ENCODE results near the gene ETS1. TPM values are rescaled to one million over a fixed set of nuclear protein-coding genes. Genes with fewer than 3 reads are reported as not detected.

The ETS1 gene
- total RNA-seq, 2 experiments from 2014 or later = 579 to 590 TPM

DNA sequence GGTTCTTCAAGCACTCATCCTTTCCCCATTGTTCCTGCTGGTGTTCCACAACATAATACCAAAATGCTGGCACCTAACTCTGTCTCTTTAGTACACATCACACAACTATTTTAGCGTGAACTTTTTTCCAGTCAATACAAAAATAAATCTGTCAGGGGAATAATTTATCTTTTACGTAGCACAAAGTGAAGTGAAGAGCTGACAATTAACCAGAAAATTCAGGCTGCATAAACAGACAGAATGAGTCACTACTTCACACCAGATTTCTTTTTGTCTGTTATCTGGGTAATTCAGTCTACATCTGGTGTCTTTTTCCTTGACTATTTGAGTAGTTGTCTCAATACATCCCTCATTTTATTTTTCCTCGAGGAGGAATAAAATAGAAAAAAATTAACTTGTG is 7.9 kb upstream of the ETS1 start:
- CTCF ChIA-PET = interaction anchor here (1.0 kb wide), 1 partner anchor 12 kb away, joined by 3 read pairs; no protein-coding TSS in a partner anchor
- POLR2A ChIA-PET = no interaction called here
- intact Hi-C loops (cut with DNase I, micrococcal nuclease) = no loop called here

DNA sequence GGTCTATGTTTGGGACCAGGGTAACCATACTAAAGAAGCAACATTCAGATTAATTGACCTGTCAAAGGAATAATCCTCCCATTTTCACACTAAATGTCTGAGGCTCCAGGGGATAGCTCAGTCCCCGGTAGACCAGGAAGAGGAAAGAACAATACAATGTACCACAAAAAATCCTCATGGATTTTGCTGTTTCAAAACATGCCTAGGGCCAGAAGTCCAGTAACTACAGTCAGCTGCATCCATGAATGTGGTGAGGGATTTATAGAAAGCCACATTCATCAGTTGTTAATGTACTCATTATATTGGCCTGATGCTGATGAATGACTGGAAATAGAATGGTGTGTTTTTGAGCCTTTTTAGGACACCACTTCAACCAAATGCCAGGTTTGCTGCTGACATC is 6.9 kb upstream of the ETS1 start:
- Mint-ChIP-seq H3K4me1 (ENCODE audit: low read depth) (peaks cover 15% of the 10 kb centered on the region), H3K9me3 (no peaks in the 10 kb centered on the region), H3K27ac (no peak overlapping the region), H3K27me3 (no peaks in the 10 kb centered on the region), H3K4me3 (no peak overlapping the region), H3K36me3 (ENCODE audit: low read depth) (no peaks in the 10 kb centered on the region)
- H3K27me3 ChIP-seq (ENCODE audit: control insufficient read depth in 1 of 2, insufficient read depth in 2 of 2, low read length in 2 of 2) = no peaks in the 10 kb centered on the region
- no peaks in the 10 kb centered on the region for H3K4me1 ChIP-seq (ENCODE audit: insufficient read depth, low read length)
- ChIA-PET POLR2A (no interaction called here), CTCF (no interaction called here)
- H3K36me3 ChIP-seq (ENCODE audit: insufficient read depth, low read length) = no peaks in the 10 kb centered on the region
- no peak for DNase-seq
- no peaks in the 10 kb centered on the region for H3K9me3 ChIP-seq (ENCODE audit: control insufficient read depth in 1 of 2, insufficient read depth in 1 of 2, low read length in 2 of 2)
- no peak overlapping the region for H3K4me3 ChIP-seq (ENCODE audit: low read length)
- TF ChIP-seq, protein P1, sequence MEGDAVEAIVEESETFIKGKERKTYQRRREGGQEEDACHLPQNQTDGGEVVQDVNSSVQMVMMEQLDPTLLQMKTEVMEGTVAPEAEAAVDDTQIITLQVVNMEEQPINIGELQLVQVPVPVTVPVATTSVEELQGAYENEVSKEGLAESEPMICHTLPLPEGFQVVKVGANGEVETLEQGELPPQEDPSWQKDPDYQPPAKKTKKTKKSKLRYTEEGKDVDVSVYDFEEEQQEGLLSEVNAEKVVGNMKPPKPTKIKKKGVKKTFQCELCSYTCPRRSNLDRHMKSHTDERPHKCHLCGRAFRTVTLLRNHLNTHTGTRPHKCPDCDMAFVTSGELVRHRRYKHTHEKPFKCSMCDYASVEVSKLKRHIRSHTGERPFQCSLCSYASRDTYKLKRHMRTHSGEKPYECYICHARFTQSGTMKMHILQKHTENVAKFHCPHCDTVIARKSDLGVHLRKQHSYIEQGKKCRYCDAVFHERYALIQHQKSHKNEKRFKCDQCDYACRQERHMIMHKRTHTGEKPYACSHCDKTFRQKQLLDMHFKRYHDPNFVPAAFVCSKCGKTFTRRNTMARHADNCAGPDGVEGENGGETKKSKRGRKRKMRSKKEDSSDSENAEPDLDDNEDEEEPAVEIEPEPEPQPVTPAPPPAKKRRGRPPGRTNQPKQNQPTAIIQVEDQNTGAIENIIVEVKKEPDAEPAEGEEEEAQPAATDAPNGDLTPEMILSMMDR (IDR thresholded peaks at IDR 0.05) = no peak
- no peak for ATAC-seq (ENCODE audit: poor library complexity)
- intact Hi-C loops (cut with DNase I, micrococcal nuclease) = no loop called here
- H3K27ac ChIP-seq (ENCODE audit: low read depth in 1 of 2, low read length in 2 of 2) = no peak overlapping the region

More for the DNA sequence above, 7.9 kb upstream of the ETS1 start:
- Mint-ChIP-seq H3K27me3 (no peaks in the 10 kb centered on the region), H3K36me3 (ENCODE audit: low read depth) (no peaks in the 10 kb centered on the region), H3K9me3 (no peaks in the 10 kb centered on the region), H3K27ac (no peak overlapping the region), H3K4me1 (ENCODE audit: low read depth) (peaks cover 22% of the 10 kb centered on the region), H3K4me3 (no peak overlapping the region)
- H3K4me3 ChIP-seq (ENCODE audit: low read length) = no peak overlapping the region
- no peaks in the 10 kb centered on the region for H3K36me3 ChIP-seq (ENCODE audit: insufficient read depth, low read length)
- ATAC-seq (ENCODE audit: poor library complexity) = no peak
- H3K4me1 ChIP-seq (ENCODE audit: insufficient read depth, low read length) = no peaks in the 10 kb centered on the region
- TF ChIP-seq, protein P1 (IDR thresholded peaks at IDR 0.05) = no peak
- DNase-seq = no peak
- H3K9me3 ChIP-seq (ENCODE audit: control insufficient read depth in 1 of 2, insufficient read depth in 1 of 2, low read length in 2 of 2) = no peaks in the 10 kb centered on the region
- no peaks in the 10 kb centered on the region for H3K27me3 ChIP-seq (ENCODE audit: control insufficient read depth in 1 of 2, insufficient read depth in 2 of 2, low read length in 2 of 2)
- H3K27ac ChIP-seq (ENCODE audit: low read depth in 1 of 2, low read length in 2 of 2) = no peak overlapping the region

DNA sequence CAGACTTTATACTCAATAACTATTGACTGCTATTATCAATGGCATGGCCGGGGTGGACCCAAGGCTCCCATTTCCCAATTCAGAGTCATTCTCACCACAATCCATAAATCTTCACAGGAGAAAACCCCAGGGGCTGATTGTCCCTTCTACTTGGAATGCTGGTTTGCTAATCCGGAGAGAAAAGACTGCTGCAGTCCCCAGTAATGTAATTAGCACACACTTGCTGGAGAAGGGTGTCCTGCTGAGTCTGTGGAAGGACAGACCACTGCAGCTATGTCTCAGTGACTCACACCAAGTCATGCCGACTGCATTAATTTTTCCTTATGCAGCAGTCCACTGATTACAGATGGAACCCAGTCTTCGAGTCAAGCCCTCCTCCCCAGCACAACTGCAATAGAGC is 5.9 kb upstream of the ETS1 start:
- CTCF ChIA-PET = interaction anchor here (0.9 kb wide), 1 partner anchor 9 kb away, joined by 3 read pairs; no protein-coding TSS in a partner anchor

More for the DNA sequence above, 5.9 kb upstream of the ETS1 start:
- Histone ChIP-seq H3K4me3 (ENCODE audit: low read length) (no peak overlapping the region), H3K4me1 (ENCODE audit: insufficient read depth, low read length) (no peaks in the 10 kb centered on the region), H3K27ac (ENCODE audit: low read depth in 1 of 2, low read length in 2 of 2) (no peak overlapping the region), H3K9me3 (ENCODE audit: control insufficient read depth in 1 of 2, insufficient read depth in 1 of 2, low read length in 2 of 2) (no peaks in the 10 kb centered on the region), H3K27me3 (ENCODE audit: control insufficient read depth in 1 of 2, insufficient read depth in 2 of 2, low read length in 2 of 2) (no peaks in the 10 kb centered on the region), H3K36me3 (ENCODE audit: insufficient read depth, low read length) (no peaks in the 10 kb centered on the region)
- DNase-seq = no peak
- H3K4me3 Mint-ChIP-seq = no peak overlapping the region
- no peak for ATAC-seq (ENCODE audit: poor library complexity)
- intact Hi-C loops (cut with DNase I, micrococcal nuclease) = no loop called here
- POLR2A ChIA-PET = no interaction called here
- peaks cover 6% of the 10 kb centered on the region for H3K4me1 Mint-ChIP-seq (ENCODE audit: low read depth)
- no peaks in the 10 kb centered on the region for H3K36me3 Mint-ChIP-seq (ENCODE audit: low read depth)
- TF ChIP-seq, protein P1 (IDR thresholded peaks at IDR 0.05) = no peak
- H3K27ac Mint-ChIP-seq = no peak overlapping the region
- no peaks in the 10 kb centered on the region for H3K9me3 Mint-ChIP-seq
- H3K27me3 Mint-ChIP-seq = no peaks in the 10 kb centered on the region
